ENCODE measurements around the gene BBS7. TPM values are rescaled to one million over a fixed set of nuclear protein-coding genes. Genes with fewer than 3 reads are reported as not detected.

The BBS7 gene
- total RNA-seq, 1 experiment from 2014 or later: 26.2 TPM

- Mint-ChIP-seq H3K36me3 (ENCODE audit: insufficient read depth in 1 of 3, low read depth in 3 of 3) (no peaks in the 10 kb centered on the region), H3K27ac (no peak overlapping the region), H3K27me3 (ENCODE audit: low read depth) (no peaks in the 10 kb centered on the region; the same call in 1 of the 2 replicates), H3K4me1 (peaks cover 37 to 40% of the 10 kb centered on the region in 2 experiments), H3K4me3 (no peak overlapping the region), H3K9me3 (no peaks in the 10 kb centered on the region)
- H3K14ac ChIP-seq (ENCODE audit: insufficient read depth, low read length): no peak overlapping the region
- no peaks in the 10 kb centered on the region for H3K23me2 ChIP-seq (ENCODE audit: insufficient read length, low read depth, low read length, poor library complexity, severe bottlenecking)
- H2AK5ac ChIP-seq (ENCODE audit: insufficient read length, low read length): no peak overlapping the region
- no peak overlapping the region for H3K9ac ChIP-seq (ENCODE audit: extremely low read depth, insufficient read length, low read length)
- H2AFZ ChIP-seq (ENCODE audit: low read length): no peak overlapping the region
- no peak overlapping the region for H2BK20ac ChIP-seq (ENCODE audit: low read depth, low read length, poor library complexity, severe bottlenecking)
- H2BK120ac ChIP-seq (ENCODE audit: low read depth, low read length, poor library complexity, severe bottlenecking): no peak overlapping the region
- H3K4me2 ChIP-seq (ENCODE audit: insufficient read depth, insufficient read length, low read length): no peak overlapping the region
- no peak for TF ChIP-seq CTCF (conservative IDR thresholded peaks at IDR 0.05)
- H4K91ac ChIP-seq (ENCODE audit: insufficient read length, low read depth, low read length): no peak overlapping the region
- H4K20me1 ChIP-seq (ENCODE audit: control insufficient read depth, insufficient read depth, insufficient read length): no peaks in the 10 kb centered on the region
- H3K4ac ChIP-seq (ENCODE audit: low read depth, low read length): no peak overlapping the region
- no peaks in the 10 kb centered on the region for H3K79me1 ChIP-seq (ENCODE audit: insufficient read depth, low read depth, low read length, poor library complexity, severe bottlenecking)
- peaks cover 7% of the 10 kb centered on the region for H3K4me1 ChIP-seq (ENCODE audit: insufficient read depth, low read length)
- H3K23ac ChIP-seq (ENCODE audit: insufficient read length, low read depth, low read length): no peak overlapping the region
- no peak overlapping the region for H3T11ph ChIP-seq (ENCODE audit: low read length)
- H2BK15ac ChIP-seq (ENCODE audit: low read depth, low read length): no peak overlapping the region
- H3K27ac ChIP-seq (ENCODE audit: insufficient read length, low read depth, low read length): no peak overlapping the region
- DNase-seq: no peak
- H2BK5ac ChIP-seq (ENCODE audit: insufficient read length, low read length): no peak overlapping the region
- H4K5ac ChIP-seq (ENCODE audit: insufficient read length, low read depth, low read length): no peak overlapping the region
- no peak overlapping the region for H2BK12ac ChIP-seq (ENCODE audit: insufficient read length, low read depth, low read length)
- no peak overlapping the region for H3K56ac ChIP-seq (ENCODE audit: insufficient read length, low read depth, low read length)
- no peak overlapping the region for H3K18ac ChIP-seq (ENCODE audit: insufficient read length, low read depth, low read length)
- no peak overlapping the region for H4K8ac ChIP-seq (replicated peaks; ENCODE audit: insufficient read length, low read depth, low read length)
- H3K79me2 ChIP-seq (ENCODE audit: insufficient read depth, low read length): no peaks in the 10 kb centered on the region
- H3K9me3 ChIP-seq (ENCODE audit: control insufficient read depth, low read depth, low read length): no peaks in the 10 kb centered on the region
- no peaks in the 10 kb centered on the region for H3K27me3 ChIP-seq (ENCODE audit: insufficient read depth, low read length)
- no CpG with 5 or more reads among the region's 5 CpGs for WGBS (ENCODE audit: extremely low coverage, insufficient read length, low lambda C conversion rate)
Observed at GRCh38 chr4:121791481-121791880, 78.8 kb downstream of the BBS7 start.
